ENCODE results near the gene SF3B2.

SF3B2 gene

DNA sequence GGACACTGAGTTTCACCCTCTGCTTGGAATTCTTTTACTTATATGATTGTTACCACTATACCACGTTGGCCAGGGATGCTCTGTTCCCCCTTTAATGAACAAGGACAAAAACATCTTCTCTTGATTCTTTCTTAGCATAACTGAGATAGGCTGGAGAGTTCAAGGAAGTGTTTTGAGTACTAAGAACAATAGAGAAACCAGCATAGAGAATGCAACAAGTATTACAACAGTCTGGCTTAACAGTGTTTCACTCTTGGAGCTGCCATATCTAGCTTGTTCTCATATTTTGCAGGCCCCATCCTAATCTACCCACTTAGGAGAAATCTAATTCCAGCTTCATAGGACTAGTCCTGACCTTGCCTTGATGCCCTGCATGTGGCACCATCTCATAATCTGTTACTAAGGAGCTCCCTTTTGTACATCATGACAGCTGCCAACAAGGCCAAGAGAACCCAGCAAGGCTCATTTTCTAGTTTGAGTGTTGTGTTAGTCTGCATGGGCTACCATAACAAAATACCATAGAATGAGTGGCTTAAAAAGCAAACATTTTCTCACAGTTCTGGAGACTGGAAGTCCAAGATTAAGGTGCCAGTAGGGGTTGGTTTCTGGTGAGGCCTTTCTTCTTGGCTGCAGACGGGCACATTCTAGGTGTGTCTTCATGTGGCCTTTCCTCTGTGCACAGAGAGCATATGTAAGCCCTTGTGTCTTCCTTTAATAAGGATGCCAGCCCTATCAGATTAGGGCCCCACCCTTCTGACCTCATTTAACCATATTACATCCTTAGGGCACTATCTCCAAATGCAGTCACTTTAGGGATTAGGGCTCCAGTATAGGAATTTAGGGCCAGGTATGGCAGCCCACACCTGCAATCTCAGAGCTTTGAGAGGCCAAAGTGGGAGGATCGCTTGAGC is 55.7 kb downstream of the SF3B2 start:
- TF ChIP-seq TAF1 (IDR thresholded peaks at IDR 0.05; ENCODE audit: borderline replicate concordance, insufficient read depth, low read length): no peak
- TF ChIP-seq, protein P1, sequence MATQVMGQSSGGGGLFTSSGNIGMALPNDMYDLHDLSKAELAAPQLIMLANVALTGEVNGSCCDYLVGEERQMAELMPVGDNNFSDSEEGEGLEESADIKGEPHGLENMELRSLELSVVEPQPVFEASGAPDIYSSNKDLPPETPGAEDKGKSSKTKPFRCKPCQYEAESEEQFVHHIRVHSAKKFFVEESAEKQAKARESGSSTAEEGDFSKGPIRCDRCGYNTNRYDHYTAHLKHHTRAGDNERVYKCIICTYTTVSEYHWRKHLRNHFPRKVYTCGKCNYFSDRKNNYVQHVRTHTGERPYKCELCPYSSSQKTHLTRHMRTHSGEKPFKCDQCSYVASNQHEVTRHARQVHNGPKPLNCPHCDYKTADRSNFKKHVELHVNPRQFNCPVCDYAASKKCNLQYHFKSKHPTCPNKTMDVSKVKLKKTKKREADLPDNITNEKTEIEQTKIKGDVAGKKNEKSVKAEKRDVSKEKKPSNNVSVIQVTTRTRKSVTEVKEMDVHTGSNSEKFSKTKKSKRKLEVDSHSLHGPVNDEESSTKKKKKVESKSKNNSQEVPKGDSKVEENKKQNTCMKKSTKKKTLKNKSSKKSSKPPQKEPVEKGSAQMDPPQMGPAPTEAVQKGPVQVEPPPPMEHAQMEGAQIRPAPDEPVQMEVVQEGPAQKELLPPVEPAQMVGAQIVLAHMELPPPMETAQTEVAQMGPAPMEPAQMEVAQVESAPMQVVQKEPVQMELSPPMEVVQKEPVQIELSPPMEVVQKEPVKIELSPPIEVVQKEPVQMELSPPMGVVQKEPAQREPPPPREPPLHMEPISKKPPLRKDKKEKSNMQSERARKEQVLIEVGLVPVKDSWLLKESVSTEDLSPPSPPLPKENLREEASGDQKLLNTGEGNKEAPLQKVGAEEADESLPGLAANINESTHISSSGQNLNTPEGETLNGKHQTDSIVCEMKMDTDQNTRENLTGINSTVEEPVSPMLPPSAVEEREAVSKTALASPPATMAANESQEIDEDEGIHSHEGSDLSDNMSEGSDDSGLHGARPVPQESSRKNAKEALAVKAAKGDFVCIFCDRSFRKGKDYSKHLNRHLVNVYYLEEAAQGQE (IDR thresholded peaks at IDR 0.05; ENCODE audit: insufficient read depth in 1 of 2, low read depth in 2 of 2, low read length in 2 of 2): no peak
- no peak for TF ChIP-seq FOXP2 (optimal IDR thresholded peaks at IDR 0.05; ENCODE audit: borderline replicate concordance, extremely low read depth, extremely low read length, insufficient read depth)
- no peak for TF ChIP-seq POLR2AphosphoS5 (IDR thresholded peaks at IDR 0.05; ENCODE audit: low read depth, low read length)
- no peak for TF ChIP-seq SIN3A (IDR thresholded peaks at IDR 0.05; ENCODE audit: borderline replicate concordance, insufficient read depth, low read length)

DNA sequence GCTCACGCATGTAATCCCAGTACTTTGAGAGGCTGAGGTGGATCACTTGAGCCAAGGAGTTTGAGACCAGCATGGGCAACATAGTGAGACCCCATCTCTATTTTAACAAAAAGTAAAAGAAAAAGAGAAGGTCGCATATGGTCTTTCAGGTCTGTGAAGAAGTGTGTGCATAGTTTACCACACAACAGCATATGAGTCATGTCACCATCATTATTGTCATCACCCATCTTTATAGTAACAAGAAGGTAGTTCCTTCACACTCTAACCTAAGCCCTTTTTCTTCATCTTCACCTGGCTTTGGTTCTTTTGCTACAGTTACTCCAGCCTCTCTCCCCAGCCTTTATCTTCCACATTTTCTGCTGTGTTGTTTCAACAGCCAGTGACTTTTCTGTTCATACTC is 57.1 kb downstream of the SF3B2 start:
- TF ChIP-seq FOXP2 (optimal IDR thresholded peaks at IDR 0.05; ENCODE audit: borderline replicate concordance, extremely low read depth, extremely low read length, insufficient read depth): no peak
- no peak for TF ChIP-seq SIN3A (IDR thresholded peaks at IDR 0.05; ENCODE audit: borderline replicate concordance, insufficient read depth, low read length)
- TF ChIP-seq, protein P1 (IDR thresholded peaks at IDR 0.05; ENCODE audit: insufficient read depth in 1 of 2, low read depth in 2 of 2, low read length in 2 of 2): no peak
- TF ChIP-seq TAF1 (IDR thresholded peaks at IDR 0.05; ENCODE audit: borderline replicate concordance, insufficient read depth, low read length): no peak
- no peak for TF ChIP-seq POLR2AphosphoS5 (IDR thresholded peaks at IDR 0.05; ENCODE audit: low read depth, low read length)

DNA sequence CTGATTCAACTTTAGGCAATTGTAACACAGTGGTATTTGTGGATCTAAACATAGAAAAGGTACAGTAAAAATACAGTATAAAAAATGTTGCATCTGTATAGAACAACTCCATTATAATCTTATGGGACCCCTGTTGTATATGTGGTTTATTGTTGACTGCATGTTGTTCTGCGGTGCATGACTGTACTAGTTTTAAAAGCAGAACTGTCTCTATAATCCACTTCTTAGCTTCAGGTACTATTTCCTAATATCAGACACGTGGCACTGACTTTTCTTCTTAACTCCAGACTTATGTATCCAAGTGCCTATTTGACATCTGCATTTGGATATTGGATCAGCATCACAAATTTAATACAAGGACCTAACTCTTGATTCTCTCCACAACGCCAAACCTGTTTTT is 59.0 kb downstream of the SF3B2 start:
- TF ChIP-seq TAF1 (IDR thresholded peaks at IDR 0.05; ENCODE audit: borderline replicate concordance, insufficient read depth, low read length) (no peak), SIN3A (IDR thresholded peaks at IDR 0.05; ENCODE audit: borderline replicate concordance, insufficient read depth, low read length) (no peak), FOXP2 (optimal IDR thresholded peaks at IDR 0.05; ENCODE audit: borderline replicate concordance, extremely low read depth, extremely low read length, insufficient read depth) (no peak), POLR2AphosphoS5 (IDR thresholded peaks at IDR 0.05; ENCODE audit: low read depth, low read length) (no peak)
- TF ChIP-seq, protein P1 (IDR thresholded peaks at IDR 0.05; ENCODE audit: insufficient read depth in 1 of 2, low read depth in 2 of 2, low read length in 2 of 2): no peak

GRCh38 chr11:66112041-66112491 is 59.9 kb downstream of the SF3B2 start:
- no peak for TF ChIP-seq POLR2AphosphoS5 (IDR thresholded peaks at IDR 0.05; ENCODE audit: low read depth, low read length)
- no peak for TF ChIP-seq FOXP2 (optimal IDR thresholded peaks at IDR 0.05; ENCODE audit: borderline replicate concordance, extremely low read depth, extremely low read length, insufficient read depth)
- no peak for TF ChIP-seq SIN3A (IDR thresholded peaks at IDR 0.05; ENCODE audit: borderline replicate concordance, insufficient read depth, low read length)
- TF ChIP-seq TAF1 (IDR thresholded peaks at IDR 0.05; ENCODE audit: borderline replicate concordance, insufficient read depth, low read length): no peak
- TF ChIP-seq, protein P1 (IDR thresholded peaks at IDR 0.05; ENCODE audit: insufficient read depth in 1 of 2, low read depth in 2 of 2, low read length in 2 of 2): no peak

Measured in PFSK-1 (cell line).